LoVo (cell line): ENCODE measurements around the gene FKBP9.
"Not testable (repeated sequence)": the region's sequence is repeated elsewhere in the genome, so short reads cannot be mapped to it uniquely, and the experiment has no call there.

Experiments used
- DNase-seq: peaks from one replicate; pipeline ENCODE4 v3.0.0-alpha.2; 2016; ENCODE audit warnings: low spot score

Gene FKBP9

DNA sequence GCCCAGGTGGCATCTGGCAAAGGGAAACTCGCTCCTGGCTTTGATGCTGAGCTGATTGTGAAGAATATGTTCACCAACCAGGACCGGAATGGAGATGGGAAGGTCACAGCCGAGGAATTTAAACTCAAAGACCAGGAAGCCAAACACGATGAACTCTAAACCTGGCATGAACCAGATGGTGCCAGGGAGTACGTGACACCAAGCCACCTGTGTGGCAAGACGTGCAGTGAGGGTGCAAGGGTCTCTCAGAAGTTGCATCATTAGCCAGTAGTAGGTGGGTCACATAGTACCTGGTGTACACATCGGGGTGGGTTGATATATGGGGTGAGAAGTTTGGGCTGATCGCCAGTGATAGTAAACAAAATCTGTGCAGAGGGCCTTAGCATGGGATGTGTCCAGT is 48.0 kb downstream of the FKBP9 start:
- DNase-seq, result not testable (repeated sequence)

DNA sequence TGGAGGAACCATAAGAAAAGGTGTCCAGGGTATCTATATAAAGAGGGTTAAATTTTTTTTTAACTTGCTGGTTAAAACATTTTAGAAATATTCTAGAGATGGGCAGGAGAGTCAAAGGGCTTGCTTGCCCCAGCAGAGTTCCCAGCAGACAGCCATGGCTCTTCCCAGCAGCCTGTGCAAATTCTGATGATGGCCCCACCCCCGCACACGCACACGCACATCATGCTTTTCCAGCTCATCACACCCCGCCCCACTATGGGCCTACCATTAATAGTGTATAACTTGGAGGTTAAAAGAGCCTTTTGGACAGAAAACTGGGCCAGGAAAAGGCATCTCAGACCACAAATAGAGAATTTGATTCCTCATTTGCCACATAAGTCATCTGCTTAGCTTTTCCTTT is 48.5 kb downstream of the FKBP9 start:
- not testable (repeated sequence) for DNase-seq

DNA sequence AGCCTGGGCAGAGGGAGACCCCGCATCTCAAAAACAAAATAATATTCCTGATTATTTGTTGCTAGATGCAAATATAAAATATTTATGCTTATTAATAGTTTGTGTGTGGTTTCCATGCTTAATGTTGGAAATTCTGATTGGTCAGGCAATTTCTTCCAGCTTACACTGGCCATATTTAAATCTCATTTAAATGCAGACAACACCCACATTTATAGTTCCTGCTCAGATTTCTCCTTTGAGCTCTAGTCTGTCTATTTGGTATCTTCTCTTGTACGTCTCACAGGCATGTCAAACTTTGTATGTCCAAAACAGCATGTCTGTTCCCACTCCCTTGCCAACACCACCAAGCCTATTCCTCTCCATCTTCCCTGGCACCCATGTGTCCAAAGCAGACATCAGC is 52.5 kb downstream of the FKBP9 start:
- DNase-seq, result no peak

DNA sequence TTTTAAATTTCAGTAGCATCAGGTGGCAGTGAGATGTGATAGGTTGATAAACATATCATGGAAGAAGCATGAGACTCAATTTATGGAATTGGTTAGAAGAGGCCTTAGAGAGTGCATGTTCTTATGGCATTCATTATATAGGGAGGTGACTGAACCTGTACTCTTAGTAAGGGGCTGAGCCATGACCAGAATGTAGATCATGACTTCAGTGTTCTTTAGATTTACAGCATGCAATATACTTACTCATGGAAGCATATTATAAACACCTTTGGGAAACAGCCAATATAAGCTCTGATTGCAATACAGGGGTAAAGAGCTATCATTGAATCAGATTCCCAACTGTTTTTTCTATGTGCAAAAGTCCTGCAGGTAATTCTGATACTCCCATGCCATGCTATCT is 55.1 kb downstream of the FKBP9 start:
- DNase-seq, result no peak

DNA sequence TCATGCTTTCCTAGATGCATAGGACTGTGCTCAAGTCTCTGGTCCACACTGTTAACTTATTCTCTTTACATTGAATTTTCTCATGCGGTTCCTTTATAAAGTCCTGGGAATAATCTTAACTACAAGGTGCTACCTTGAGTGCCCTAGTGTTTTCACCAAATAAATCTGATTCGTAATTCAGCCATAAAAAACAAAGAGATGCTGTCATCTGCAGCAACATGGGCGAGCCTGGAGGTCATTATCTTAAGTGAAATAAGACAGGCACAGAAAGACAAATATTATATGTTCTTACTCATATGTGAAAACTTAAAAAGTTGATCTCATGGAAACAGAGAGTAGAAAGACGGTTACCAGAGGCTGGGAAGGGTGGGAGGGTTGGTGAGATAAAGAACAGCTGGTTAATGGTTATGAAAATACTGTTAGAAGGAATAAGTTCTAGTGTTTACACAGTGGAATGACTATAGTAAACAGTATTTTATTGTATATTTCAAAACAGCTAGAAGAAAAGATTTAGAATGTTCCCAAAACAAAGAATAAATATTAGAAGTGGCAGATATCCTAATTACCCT is 67.0 kb downstream of the FKBP9 start:
- no peak for DNase-seq

DNA sequence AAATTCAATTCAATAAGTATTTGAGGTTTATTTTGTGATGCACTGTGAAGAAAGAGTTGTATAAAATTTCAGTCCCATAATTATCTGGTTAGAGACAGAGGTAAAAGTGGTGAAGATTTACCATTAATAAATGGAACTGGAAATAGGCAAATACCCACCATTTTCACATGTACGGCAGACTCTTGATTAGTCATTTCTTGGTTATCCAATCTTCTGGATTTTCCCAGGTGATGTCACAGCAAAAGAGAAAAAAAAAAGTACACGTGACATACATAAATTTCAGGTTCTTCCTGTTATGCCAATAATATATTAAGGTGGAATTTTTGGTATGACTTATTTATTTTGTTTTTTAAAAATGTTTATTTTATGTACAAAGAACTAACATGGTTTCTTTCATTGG is 78.5 kb downstream of the FKBP9 start:
- DNase-seq, result no peak

DNA sequence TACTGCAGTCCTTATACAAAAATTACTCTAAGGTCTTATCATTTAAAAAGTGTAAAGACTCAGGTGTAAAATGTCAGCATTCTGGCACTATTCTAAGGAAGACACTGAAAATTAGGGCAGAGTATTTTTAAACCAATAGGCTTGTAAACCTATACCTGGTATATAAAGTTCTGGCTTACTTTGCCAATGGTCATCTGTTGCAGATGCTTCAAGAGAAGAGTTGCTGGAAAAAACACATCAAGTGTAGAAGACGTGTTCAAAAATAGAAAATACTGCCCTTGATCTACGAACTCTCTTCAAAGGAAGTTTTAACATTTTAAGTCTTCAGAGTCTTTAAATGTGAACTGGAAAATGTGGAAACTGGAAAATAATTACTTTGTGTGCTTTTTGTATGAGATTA is 81.4 kb downstream of the FKBP9 start:
- no peak for DNase-seq

DNA sequence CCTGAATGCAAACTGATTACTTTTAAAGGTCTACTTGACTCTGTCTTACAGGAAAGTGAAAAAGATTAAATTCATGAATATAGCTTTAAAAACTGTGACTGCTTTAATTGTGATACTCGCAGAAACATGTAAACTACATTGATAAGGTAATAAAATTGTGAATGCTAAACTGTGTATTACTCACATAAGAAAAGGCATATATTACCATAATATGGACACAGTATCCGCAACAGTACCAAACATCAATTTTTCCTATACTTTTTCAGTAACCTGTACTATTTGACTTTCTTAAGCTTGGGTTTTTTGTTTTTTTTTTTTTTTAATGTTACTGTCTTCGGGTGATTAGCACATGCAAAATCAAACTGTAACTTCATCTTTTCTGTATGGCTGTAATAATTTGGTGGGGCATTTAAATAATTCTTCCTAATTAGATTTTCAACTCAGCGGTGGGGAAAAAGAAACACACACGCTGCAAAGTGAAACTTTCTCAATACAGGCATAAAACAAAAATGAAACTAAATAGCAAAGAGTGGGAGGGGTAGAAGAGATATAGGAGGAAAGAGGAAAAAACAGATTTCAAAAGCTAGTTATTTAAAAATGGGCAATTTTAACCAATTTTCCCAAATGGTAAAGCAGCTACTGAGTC is 82.1 kb downstream of the FKBP9 start:
- no peak for DNase-seq

DNA sequence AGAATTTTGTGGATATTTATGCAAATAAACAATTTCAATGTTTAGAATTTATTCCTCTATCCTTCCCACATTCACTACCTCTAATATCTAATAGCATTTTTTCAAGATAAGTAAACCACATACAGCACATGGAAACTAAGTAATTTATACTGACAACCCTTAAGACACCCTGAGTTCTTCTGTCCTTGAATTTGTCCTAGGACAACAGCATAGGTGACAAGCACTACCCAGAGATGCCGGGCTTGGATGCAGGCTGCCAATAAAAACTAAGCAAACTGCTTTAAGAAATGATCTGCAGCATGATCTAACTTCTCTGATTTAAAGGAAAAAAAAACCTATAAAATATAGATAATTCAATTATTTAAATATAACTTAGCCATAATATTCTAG is 82.7 kb downstream of the FKBP9 start:
- DNase-seq, result no peak

DNA sequence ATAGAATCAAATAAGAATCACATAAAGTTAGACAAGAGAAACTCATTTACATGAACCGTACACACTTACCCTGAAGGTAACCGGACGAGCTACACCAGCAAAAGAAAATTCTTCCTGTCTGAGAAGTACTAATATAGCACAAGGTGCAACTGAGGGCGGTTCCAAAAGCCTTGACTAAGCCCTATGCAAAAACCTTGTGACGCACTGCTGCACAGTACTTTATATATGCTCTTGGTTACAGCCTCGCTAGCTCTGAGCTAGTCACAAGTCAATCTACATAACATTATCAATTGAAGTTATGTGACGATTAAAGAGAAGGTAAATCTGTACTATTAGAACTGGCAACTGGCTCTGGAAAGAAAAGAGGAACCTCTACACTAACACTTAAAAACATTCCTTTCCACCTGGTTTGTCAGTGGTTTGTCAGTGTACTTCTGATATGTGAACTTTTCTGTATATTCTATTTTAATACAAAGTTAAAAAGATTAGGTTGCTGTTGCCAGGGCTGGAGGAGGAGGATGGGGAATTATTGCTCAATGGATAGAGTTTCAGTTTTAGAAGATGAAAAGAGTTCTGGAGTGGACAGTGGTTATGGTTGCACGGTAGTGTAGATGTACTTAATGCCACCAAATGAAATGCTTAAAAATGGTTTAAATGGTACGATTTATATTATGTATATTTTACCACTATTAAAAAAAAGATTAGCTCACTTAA is 83.7 kb downstream of the FKBP9 start:
- DNase-seq, result peak; percentile 91

DNA sequence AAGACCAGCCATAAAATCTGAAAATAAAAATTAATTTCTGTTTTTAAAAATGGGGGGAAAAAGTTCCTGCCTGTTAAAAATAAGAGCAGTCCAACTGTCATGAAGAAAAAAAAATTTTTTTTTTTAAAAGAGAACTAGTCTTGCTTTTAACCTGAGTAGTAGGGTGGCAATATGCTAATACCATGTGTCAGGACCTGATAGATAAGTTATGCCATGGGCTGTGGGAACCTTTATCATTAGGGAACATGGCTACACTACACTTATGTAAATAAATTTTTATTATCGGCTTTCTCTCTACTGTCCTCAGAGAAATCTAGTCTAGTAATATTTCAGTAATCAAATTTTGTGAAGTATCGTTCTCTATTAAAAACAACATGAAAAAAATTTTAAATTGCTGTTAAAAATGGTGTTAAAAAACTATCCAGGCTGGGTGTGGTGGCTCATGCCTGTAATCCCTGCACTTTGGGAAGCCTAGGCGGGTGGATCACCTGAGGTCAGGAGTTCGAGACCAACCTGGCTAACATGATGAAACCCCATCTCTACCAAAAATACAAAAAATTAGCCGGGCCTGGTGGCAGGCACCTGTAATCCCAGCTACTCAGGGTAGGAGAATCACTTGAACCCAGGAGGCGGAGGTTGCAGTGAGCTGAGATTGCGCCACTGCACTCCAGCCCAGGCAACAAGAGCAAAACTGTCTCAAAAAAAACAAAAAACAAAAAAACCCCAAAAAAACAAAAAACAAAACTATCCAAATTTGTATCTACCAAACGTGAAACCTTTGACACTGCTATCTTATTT is 84.6 kb downstream of the FKBP9 start:
- no peak for DNase-seq

DNA sequence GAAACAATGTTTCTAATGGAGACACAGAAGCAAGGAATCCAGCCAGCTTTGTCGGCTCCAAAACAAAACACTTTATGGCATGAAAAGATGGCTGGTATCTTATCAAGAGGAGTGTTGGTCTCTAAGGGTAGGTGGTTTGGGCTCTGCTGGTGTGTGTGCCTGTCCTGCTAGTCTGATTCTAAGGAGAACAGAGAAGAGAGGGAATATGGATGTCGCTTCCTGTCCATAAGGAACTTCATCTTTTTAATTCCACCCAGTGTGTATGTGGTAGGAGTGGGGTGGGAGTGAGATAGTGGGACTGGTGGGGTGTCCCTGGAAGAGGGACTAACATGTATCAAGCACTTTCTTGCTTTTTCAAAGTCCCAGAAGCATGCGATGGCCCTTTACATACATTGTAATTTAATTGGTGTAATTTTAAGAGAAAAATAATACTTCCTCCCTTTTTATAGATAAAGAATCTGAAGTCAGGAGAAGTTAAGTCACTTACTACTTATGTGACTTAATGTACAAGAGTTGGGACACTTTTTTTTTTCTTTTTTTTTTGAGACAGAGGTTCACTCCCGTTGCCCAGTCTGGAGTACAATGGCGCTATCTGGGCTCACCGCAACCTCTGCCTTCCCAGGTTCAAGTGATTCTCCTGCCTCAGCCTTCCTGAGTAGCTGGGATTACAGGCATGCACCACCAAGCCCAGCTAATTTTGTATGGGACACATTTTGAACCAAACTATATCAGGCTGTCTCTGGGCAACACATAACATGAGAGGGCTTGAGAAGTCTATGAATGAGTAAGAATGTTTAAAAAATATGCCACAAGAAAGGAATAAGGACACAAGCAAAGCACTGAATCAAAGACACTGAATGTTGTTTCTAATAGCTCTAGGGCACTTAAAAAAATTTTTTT is 86.5 kb downstream of the FKBP9 start:
- no peak for DNase-seq

DNA sequence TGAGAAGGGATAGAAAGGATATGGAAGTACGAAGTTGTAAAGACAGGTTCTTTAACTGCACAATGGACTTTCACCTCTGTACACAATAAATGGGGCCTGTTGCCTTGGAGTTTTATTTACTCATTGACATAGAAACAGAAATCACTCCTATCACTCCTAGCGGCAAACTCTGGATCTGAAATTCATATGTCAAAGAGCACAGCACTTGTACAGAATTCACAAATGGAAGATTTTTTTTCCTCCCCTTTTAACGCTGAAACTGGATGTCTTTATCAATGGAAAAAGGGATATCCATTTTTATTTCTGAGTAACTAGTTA is 87.1 kb downstream of the FKBP9 start:
- peak; percentile 87 for DNase-seq

DNA sequence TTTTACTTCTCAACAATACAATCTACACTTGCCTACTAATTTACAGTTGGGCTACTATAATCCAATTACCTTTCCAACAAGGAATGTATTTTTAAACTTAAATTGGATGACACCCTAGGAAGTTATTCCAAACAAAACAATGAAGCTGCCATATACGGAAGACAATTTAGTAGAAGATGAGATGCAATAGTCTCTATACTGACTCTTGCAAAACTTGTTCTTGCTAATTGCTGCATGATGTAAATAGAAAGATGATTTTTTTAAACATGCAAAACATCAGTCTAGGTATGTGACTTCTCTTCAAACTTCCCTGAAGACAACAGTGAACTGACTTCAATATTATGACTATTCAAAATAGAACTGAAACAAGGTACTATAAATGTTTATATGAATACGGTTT is 87.7 kb downstream of the FKBP9 start:
- peak; percentile 30 for DNase-seq

DNA sequence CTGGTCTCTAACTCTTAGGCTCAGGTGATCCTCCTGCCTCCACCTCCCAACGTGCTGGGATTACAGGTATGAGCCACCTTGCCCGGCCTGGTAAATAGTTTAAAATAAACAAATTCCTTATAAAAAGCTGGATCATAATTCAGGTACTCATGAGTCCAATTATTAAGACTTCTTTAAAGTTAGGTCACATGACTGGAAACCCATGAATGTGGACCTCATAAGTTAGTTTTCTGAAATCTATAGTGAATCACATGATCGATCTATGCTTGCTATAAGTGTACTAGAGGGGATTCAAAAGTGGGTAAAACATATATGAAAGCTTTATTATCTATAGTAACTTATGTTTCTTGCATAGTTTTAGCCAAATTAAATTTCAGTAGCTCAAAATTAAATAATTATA is 91.0 kb downstream of the FKBP9 start:
- no peak for DNase-seq

DNA sequence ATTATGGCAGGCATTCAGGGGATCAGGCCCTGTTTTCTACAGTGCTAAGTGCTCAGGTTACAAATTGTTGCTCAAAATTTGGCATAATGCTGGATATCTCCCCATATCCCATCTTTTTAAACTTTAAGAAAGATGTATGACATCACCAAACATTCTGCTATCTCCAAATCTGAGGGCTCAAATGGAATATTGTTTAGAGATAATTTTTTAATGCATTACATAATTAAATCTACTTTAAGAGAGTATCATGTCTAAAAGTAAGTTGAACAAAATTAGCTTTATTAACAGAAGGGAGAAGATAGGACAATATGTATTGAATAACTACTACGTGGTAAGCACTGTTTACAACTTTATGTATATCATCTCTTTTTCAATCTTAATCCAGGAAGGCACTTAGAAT is 91.5 kb downstream of the FKBP9 start:
- no peak for DNase-seq

DNA sequence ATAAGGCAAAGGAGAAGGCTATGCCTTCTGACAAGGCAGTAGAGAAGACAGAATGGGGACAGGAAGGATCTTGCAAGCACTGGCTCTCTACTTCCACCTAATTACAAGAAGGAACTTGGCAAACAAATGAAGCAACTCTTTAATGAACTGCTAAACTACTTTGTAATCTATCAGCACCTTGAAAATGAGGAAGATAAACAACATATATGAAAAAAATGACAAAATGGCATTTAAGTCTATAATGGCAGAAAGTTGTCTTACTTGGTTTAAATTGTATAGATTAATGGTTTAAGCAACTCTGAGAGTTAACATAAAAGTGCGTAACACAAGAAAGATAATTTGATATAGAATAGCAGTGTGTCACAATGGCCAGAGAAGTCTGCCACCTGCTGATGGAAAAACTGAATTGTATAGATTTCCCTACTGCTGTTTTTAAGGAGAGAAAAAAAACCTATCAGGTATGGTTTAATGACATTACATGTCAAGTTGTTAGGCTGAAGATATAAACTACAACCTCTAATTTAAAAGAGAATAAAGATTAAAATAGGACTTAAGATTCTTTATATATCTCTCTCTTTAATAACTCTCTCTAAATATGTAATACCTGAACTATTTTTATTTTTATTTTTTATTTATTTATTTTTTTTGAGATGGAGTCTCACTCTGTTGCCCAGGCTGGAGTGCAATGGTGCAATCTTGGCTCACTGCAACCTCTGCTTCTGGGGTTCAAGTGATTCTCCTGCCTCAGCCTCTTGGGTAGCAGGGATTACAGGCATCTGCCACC is 93.5 kb downstream of the FKBP9 start:
- peak; percentile 72 for DNase-seq

DNA sequence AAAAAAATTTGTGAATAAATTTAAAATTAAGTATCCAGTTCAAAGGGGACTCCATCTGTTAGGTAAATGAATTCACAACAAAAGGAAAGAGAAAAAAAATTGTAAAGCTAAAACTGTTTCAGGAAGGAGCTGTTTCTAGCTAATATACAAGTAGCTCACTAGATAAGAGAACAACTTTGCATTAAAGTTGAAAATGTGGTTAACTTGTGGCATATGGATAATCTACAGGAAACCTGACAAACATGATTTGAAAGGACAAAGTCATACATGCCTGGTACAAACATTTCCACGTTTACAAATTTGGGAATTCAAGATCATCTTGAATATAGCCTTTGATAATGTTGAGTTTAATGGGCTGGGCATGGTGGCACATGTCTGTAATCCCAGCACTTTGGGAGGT is 96.5 kb downstream of the FKBP9 start:
- DNase-seq, result no peak

DNA sequence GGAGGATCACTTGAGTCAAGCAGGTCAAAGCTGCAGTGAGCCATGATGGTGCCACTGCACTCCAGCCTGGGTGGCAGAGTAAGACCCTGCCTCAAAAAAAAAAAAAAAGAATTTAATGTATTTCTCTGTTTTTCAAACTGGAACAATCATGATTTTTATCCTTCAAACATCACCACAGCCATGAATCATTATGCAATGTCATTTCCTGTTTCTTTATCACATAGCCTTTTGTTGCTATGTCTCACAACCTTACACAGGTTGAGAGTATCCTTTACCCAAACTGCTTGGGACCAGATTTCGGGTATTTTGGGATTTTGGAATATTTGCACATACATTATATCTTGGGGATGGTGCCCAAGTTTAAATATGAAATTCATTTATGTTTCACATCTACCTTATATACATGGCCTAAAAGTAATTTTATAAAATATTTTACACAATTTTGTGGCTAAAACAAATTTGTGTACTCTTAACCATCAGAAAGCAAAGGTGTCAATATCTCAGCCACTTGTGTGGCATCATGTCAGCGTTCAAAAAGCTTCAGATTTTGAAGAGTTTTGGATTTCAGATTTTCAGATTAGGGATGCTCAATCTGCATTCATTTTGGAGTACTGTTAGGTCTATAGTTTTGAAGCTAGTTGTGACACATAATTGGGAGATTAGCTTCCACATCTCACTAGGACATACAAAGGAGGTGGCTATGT is 97.2 kb downstream of the FKBP9 start:
- DNase-seq, result no peak

DNA sequence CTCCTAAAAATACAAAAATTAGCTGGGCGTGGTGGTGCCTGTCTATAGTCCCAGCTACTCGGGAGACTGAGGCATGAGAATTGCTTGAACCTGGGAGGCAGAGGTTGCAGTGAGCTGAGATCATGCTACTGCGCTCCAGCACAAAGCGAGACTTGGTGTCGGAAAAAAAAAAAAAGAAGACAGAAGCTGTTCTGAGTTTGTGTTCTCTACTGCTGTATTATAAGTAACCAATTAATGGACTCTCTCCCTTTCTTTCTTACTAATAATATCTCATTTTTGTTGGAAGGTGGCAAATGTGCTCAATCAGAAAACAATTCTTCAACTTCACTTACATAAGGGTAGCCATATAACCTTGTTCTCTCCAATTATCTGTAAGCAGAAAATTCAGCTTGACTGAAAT is 97.9 kb downstream of the FKBP9 start:
- no peak for DNase-seq
